WI38 (cell line): Measurements from ENCODE around the gene OR2T1.
"Not testable (repeated sequence)": the region's sequence is repeated elsewhere in the genome, so short reads cannot be mapped to it uniquely, and the experiment has no call there.

ENCODE experiments used
- H3K4me3 ChIP-seq: 2 replicates; pipeline ENCODE4 v1.5.1; 2011; ENCODE audit warnings: low read depth, mild to moderate bottlenecking, control low read depth, low read length

The OR2T1 gene

DNA sequence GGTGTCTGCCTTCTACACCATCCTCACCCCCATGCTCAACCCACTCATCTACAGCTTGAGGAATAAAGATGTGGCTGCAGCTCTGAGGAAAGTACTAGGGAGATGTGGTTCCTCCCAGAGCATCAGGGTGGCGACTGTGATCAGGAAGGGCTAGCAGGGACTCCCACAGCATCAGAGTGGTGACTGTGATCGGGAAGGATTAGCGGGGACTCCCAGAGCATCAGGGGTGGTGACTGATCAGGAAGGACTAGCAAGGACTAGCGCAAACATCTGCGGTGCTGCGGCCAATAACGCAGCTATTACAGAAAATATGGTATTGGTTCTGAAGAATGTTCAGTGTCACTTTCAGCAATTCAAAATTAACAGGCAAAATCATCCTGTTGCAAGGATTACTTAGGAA, 50.8 kb downstream of the OR2T1 start:
- H3K4me3 ChIP-seq = not testable (repeated sequence)

DNA sequence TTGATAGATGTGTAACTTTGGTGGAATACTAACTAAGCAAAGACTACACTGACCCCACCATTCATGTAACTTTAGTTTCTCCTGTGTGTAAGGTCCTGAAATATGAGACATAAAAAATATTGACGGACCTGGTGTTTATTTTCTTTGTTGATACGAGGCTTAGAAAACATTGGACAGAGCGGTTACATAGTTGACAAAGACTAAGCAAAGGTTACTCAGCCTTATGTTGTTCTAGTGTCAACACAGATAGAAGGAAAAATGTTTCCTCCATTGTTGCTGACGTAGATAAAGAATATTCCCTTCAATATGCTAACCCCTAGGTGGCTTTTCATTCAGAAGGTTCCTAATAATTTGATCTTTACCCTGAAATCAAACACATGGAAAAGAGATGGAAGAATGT, 52.2 kb downstream of the OR2T1 start:
- H3K4me3 ChIP-seq = not testable (repeated sequence)

- H3K4me3 ChIP-seq = not testable (repeated sequence)
Measured at GRCh38 chr1:248456635-248457034, 53.8 kb downstream of the OR2T1 start.
